Adrenal gland (tissue), 12 donors: ENCODE measurements around the gene MAP2K6. TPM values are rescaled to one million over a fixed set of nuclear protein-coding genes. Genes with fewer than 3 reads are reported as not detected.

Experiments
- DNase-seq, 7 donors: peaks; one replicate each; pipeline ENCODE4 v3.0.0-alpha.2; 2019 to 2020
- H3K27ac ChIP-seq, 5 donors: fragments of 200-600 bp; sonication (generic) in 4 of 5; 1 replicate in 3 of 5; 2 replicates in 2 of 5; pipeline versions ENCODE4 v1.5.1 to v1.8.0; 2016 to 2020; ENCODE audit warnings: mild to moderate bottlenecking in 1 of 5
- H3K27me3 ChIP-seq: fragments of 200-600 bp; 2 replicates; pipeline ENCODE4 v1.8.0; 2021
- H3K36me3 ChIP-seq, 2 donors: fragments of 200-600 bp; replicated peaks in 1 of 2; 1 replicate in 1 of 2; 2 replicates in 1 of 2; pipeline versions ENCODE4 v1.5.1 to v1.8.0; 2018 to 2022
- H3K4me1 ChIP-seq, 2 donors: fragments of 200-600 bp; replicated peaks in 1 of 2; 1 replicate in 1 of 2; 2 replicates in 1 of 2; pipeline versions ENCODE4 v1.5.1 to v1.8.0; 2018 to 2021
- H3K4me3 ChIP-seq, 4 donors: fragments of 200-600 bp; sonication (generic) in 3 of 4; one replicate each; pipeline ENCODE4 v1.5.1; 2016 to 2018
- H3K9me3 ChIP-seq, 3 donors: fragments of 200-600 bp; sonication (generic) in 1 of 3; replicated peaks in 1 of 3; 1 replicate in 2 of 3; 2 replicates in 1 of 3; pipeline versions ENCODE4 v1.5.1 to v1.8.0; 2016 to 2021
- CTCF ChIP-seq, 6 experiments: fragments of 450-650 bp in 4 of 6; fragments of 200-600 bp in 2 of 6; sonication (generic) in 1 of 6; IDR thresholded peaks; 1 replicate in 5 of 6; 2 replicates in 1 of 6; pipeline versions ENCODE4 v1.5.1 to v1.8.0; 2016 to 2021; ENCODE audit warnings: antibody characterized with exemption in 6 of 6, mild to moderate bottlenecking in 2 of 6, moderate library complexity in 1 of 6
- POLR2A ChIP-seq, 2 donors: fragments of 450-650 bp; IDR thresholded peaks; one replicate each; pipeline ENCODE4 v1.6.1; 2017; ENCODE audit warnings: antibody characterized with exemption in 2 of 2, mild to moderate bottlenecking in 2 of 2, moderate library complexity in 1 of 2
- WGBS, 4 donors: extraction: QIAGEN DNeasy Blood & Tissue Kit in 2 of 4; methylation state at CpG; one replicate each; pipeline versions ENCODE4 v1.1.5 to v1.1.7; 2013 to 2017; 5-methylcytosine and 5-hydroxymethylcytosine counted together
- intact Hi-C, 2 donors: fragments of 100-400 bp; cut with DNase I; formaldehyde crosslinking; loops; one replicate each; pipeline versions ENCODE4 v1.14.1 to v1.15.0; 2022 to 2023
- polyA plus RNA-seq, 3 donors: library from polyadenylated mRNA; stranded (reverse); fragments of 200-250 nt in 2 of 3; fragments of 350-450 nt in 1 of 3; fragmentation: Illumina TruSeq in 1 of 3; extraction: RNeasy Lipid Tissue Mini Kit (QIAGEN cat#74804) in 1 of 3; gene quantifications; one replicate each; pipeline ENCODE4 v1.2.3, GENCODE V29; 2013 to 2014
- total RNA-seq, 9 donors: library from RNA; depleted of rRNA in 4 of 9; stranded (reverse); fragments of >200 nt in 4 of 9; fragments of 120-200 nt in 1 of 9; fragmentation: NEBNext Ultra II Directional in 1 of 9; extraction: Animal tissue kit (Norgen Biotek cat#: 25700) in 1 of 9; gene quantifications; one replicate each; pipeline versions ENCODE4 v1.1.0 to v1.2.4, GENCODE V29; 2013 to 2023
- donor health status: healthy with polysubstance abuse.
- donor health status: Bipolar disorder and iron deficiency.
- donor health status: DM: yes; HTN: yes; CAD: no.
- donor health status: DM: no; HTN: no; CAD: no.
- donor health status: DM: no; HTN: no; CAD: no.
- donor health status: DM: yes; HTN: yes; CAD: no.

Gene MAP2K6
- total and polyA plus RNA-seq, 12 donors: 0.53 to 7.0 (median 1.9) TPM

GRCh38 chr17:69451416-69452394, 37.2 kb downstream of the MAP2K6 start:
- H3K4me3 ChIP-seq: no peak overlapping the region
- TF ChIP-seq POLR2A (IDR thresholded peaks at IDR 0.05) (no peak), CTCF (IDR thresholded peaks at IDR 0.05) (no peak)
- H3K9me3 ChIP-seq: no peaks in the 10 kb centered on the region
- no peaks in the 10 kb centered on the region for H3K27me3 ChIP-seq
- DNase-seq: no peak
- intact Hi-C loops: no loop called here
- no peaks in the 10 kb centered on the region for H3K4me1 ChIP-seq
- H3K36me3 ChIP-seq: no peaks in the 10 kb centered on the region
- WGBS, 4 donors: 92 to 96% (median 93%) methylated on average over 8 of the region's 8 CpGs
- no peak overlapping the region for H3K27ac ChIP-seq

- intact Hi-C loops: no loop called here
- no peak for TF ChIP-seq POLR2A (IDR thresholded peaks at IDR 0.05)
- no peak for TF ChIP-seq CTCF (IDR thresholded peaks at IDR 0.05)
- H3K4me1 ChIP-seq: no peaks in the 10 kb centered on the region
- no peaks in the 10 kb centered on the region for H3K27me3 ChIP-seq
- H3K4me3 ChIP-seq: no peak overlapping the region
- no peak for DNase-seq
- H3K27ac ChIP-seq: no peak overlapping the region
- 87 to 89% (median 87%) methylated on average over 8 of the region's 8 CpGs for WGBS, 4 donors
- no peaks in the 10 kb centered on the region for H3K36me3 ChIP-seq
- no peaks in the 10 kb centered on the region for H3K9me3 ChIP-seq
Measured at GRCh38 chr17:69452664-69453260, 38.3 kb downstream of the MAP2K6 start.

GRCh38 chr17:69454051-69454450, 39.6 kb downstream of the MAP2K6 start:
- no peaks in the 10 kb centered on the region for H3K27me3 ChIP-seq
- no peak overlapping the region for H3K4me3 ChIP-seq
- 84 to 90% (median 86%) methylated on average over 4 of the region's 4 CpGs for WGBS, 4 donors
- intact Hi-C loops: no loop called here
- peak in 1 of 7 donors; percentile 57 for DNase-seq
- no peaks in the 10 kb centered on the region for H3K9me3 ChIP-seq
- no peak overlapping the region for H3K27ac ChIP-seq
- H3K4me1 ChIP-seq: no peaks in the 10 kb centered on the region
- no peak for TF ChIP-seq CTCF (IDR thresholded peaks at IDR 0.05)
- no peak for TF ChIP-seq POLR2A (IDR thresholded peaks at IDR 0.05)
- H3K36me3 ChIP-seq: no peaks in the 10 kb centered on the region

GRCh38 chr17:69455040-69455439, 40.5 kb downstream of the MAP2K6 start:
- Histone ChIP-seq H3K9me3 (no peaks in the 10 kb centered on the region), H3K4me3 (no peak overlapping the region), H3K4me1 (no peaks in the 10 kb centered on the region), H3K36me3 (no peaks in the 10 kb centered on the region), H3K27ac (no peak overlapping the region), H3K27me3 (no peaks in the 10 kb centered on the region)
- DNase-seq: no peak
- WGBS, 4 donors: 63 to 80% (median 71%) methylated on average over 1 of the region's 1 CpG
- TF ChIP-seq POLR2A (IDR thresholded peaks at IDR 0.05) (no peak), CTCF (IDR thresholded peaks at IDR 0.05) (no peak)
- intact Hi-C loops: no loop called here
